PC-3 (cell line): ENCODE results near the gene LMNA.

Experiments used
- EZH2 ChIP-seq: fragments of 300-600 bp; sonication (generic); IDR thresholded peaks from one replicate; pipeline ENCODE4 v1.6.1; 2017; ENCODE audit warnings: antibody characterized with exemption, mild to moderate bottlenecking, low read length; ENCODE audit not compliant: unreplicated experiment
- TF ChIP-seq, protein P1 (sequence below): fragments of 300-600 bp; sonication (generic); conservative IDR thresholded peaks from 2 replicates; pipeline ENCODE4 v1.5.1; 2017; ENCODE audit warnings: antibody characterized with exemption, low read depth, mild to moderate bottlenecking, low read length

DNA sequence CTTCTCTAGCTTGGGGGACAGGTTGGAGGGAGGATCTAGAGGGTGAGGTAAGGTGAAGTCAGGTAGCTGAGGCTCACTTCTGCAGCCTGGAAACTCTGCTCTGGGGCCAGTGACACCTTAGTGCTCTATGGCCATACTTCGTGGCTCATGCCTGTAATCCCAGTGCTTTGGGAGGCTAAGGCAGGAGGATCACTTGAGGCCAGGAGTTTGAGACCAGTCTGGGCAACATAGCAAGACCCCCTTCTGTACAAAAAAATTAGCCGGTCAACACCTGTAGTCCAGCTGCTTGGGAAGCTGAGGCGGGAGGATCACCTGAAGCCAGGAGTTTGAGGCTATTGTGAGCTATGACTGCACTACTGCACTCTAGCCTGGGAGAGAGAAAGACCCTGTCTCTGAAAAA lies 5.8 kb downstream of the LMNA start:
- TF ChIP-seq, protein P1, sequence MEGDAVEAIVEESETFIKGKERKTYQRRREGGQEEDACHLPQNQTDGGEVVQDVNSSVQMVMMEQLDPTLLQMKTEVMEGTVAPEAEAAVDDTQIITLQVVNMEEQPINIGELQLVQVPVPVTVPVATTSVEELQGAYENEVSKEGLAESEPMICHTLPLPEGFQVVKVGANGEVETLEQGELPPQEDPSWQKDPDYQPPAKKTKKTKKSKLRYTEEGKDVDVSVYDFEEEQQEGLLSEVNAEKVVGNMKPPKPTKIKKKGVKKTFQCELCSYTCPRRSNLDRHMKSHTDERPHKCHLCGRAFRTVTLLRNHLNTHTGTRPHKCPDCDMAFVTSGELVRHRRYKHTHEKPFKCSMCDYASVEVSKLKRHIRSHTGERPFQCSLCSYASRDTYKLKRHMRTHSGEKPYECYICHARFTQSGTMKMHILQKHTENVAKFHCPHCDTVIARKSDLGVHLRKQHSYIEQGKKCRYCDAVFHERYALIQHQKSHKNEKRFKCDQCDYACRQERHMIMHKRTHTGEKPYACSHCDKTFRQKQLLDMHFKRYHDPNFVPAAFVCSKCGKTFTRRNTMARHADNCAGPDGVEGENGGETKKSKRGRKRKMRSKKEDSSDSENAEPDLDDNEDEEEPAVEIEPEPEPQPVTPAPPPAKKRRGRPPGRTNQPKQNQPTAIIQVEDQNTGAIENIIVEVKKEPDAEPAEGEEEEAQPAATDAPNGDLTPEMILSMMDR = no peak
- no peak for TF ChIP-seq EZH2
